ENCODE data around the gene MCF2L.

GRCh38 chr13:113114511-113115362, 145.7 kb downstream of the MCF2L start:
- no peak for TF ChIP-seq POLR2A (IDR thresholded peaks at IDR 0.05; ENCODE audit: low read depth, low read length)
- TF ChIP-seq TAF1 (IDR thresholded peaks at IDR 0.05; ENCODE audit: low read depth, low read length), result no peak

Data from GM12891 (cell line).